Heart left ventricle (tissue), 16 donors: ENCODE measurements around the gene DRGX. TPM values are rescaled to one million over a fixed set of nuclear protein-coding genes. Genes with fewer than 3 reads are reported as not detected.

Source experiments
- ATAC-seq, 4 donors: fragments of 200-7000 bp; cut with Tn5 transposase; one replicate each; pipeline ENCODE4 v1.9.1; 2020 to 2022; ENCODE audit warnings: moderate library complexity in 4 of 4, mild to moderate bottlenecking in 3 of 4, moderate number of reproducible peaks in 1 of 4
- DNase-seq, 5 donors: peaks; one replicate each; pipeline ENCODE4 v3.0.0-alpha.2; 2020
- H3K27ac ChIP-seq, 12 donors: fragments of 200-600 bp; sonication (generic) in 4 of 12; one replicate each; pipeline versions ENCODE4 v1.5.0 to v1.8.0; 2016 to 2022; ENCODE audit warnings: mild to moderate bottlenecking in 2 of 12
- H3K27me3 ChIP-seq, 9 donors: fragments of 200-600 bp; sonication (generic) in 2 of 9; one replicate each; pipeline versions ENCODE4 v1.5.1 to v1.8.0; 2016 to 2022; ENCODE audit warnings: mild to moderate bottlenecking in 3 of 9
- H3K36me3 ChIP-seq, 9 donors: fragments of 200-600 bp; sonication (generic) in 2 of 9; one replicate each; pipeline versions ENCODE4 v1.5.0 to v1.8.0; 2018 to 2022; ENCODE audit warnings: mild to moderate bottlenecking in 2 of 9
- H3K4me1 ChIP-seq, 12 donors: fragments of 200-600 bp; sonication (generic) in 4 of 12; one replicate each; pipeline versions ENCODE4 v1.5.0 to v1.8.0; 2016 to 2022; ENCODE audit warnings: mild to moderate bottlenecking in 3 of 12
- H3K4me3 ChIP-seq, 12 donors: fragments of 200-600 bp; sonication (generic) in 4 of 12; one replicate each; pipeline versions ENCODE4 v1.5.0 to v1.8.0; 2017 to 2022; ENCODE audit warnings: mild to moderate bottlenecking in 9 of 12, moderate library complexity in 4 of 12
- H3K9me3 ChIP-seq, 12 donors: fragments of 200-600 bp; sonication (generic) in 4 of 12; one replicate each; pipeline versions ENCODE4 v1.5.0 to v1.8.0; 2016 to 2022; ENCODE audit warnings: mild to moderate bottlenecking in 1 of 12
- POLR2A ChIP-seq, 2 donors: fragments of 450-650 bp; IDR thresholded peaks; one replicate each; pipeline ENCODE4 v1.6.1; 2017; ENCODE audit warnings: antibody characterized with exemption in 2 of 2, mild to moderate bottlenecking in 2 of 2, moderate library complexity in 2 of 2
- whole genome bisulfite sequencing, 4 donors: extraction: QIAGEN DNeasy Blood & Tissue Kit in 2 of 4; methylation state at CpG; one replicate each; pipeline versions ENCODE4 v1.1.5 to v1.1.7; 2013 to 2018; 5-methylcytosine and 5-hydroxymethylcytosine counted together
- intact Hi-C, 10 donors: fragments of 100-400 bp; cut with DNase I; formaldehyde crosslinking; loops; one replicate each; pipeline versions ENCODE4 v1.11.1 to v1.14.2; 2022
- polyA plus RNA-seq, 2 donors: library from polyadenylated mRNA; stranded (reverse); fragments of 200-250 nt; gene quantifications; one replicate each; pipeline ENCODE4 v1.2.3, GENCODE V29; 2013
- total RNA-seq, 9 donors: library from RNA; depleted of rRNA in 2 of 9; stranded (reverse); fragments of >200 nt in 2 of 9; fragmentation: NEBNext Ultra II Directional in 3 of 9; extraction: Animal tissue kit (Norgen Biotek cat#: 25700) in 3 of 9; gene quantifications; one replicate each; pipeline versions ENCODE4 v1.1.0 to v1.2.4, GENCODE V29; 2016 to 2023
- TF ChIP-seq, protein P1 (sequence below), 12 donors: fragments of 200-600 bp; sonication (generic) in 4 of 12; IDR thresholded peaks; one replicate each; pipeline versions ENCODE4 v1.5.0 to v1.8.0; 2018 to 2022; ENCODE audit warnings: antibody characterized with exemption in 12 of 12, mild to moderate bottlenecking in 5 of 12
- donor health status: ischemic (EF 13 %, LVEDD 7.1; RV severe dilation, severe dysfunction).
- donor health status: healthy with polysubstance abuse.
- donor health status: DM: no; HTN: yes; CAD: no.
- donor health status: DM: no; HTN: no; CAD: no.
- donor health status: ischemic (EF 25% LVEDD 6.9; RV normal size, moderate dysfunction).
- donor health status: ischemic (EF 25% LVEDD 5.7; RV mildly dilated, moderate dysfunction).
- donor health status: healthy.
- donor health status: DM: yes; HTN: yes; CAD: no.
- donor health status: ischemic (EF 35%, LVEDD 5.7; RV mildly dilated, moderate dysfunction).
- donor health status: nonischemic (EF 11% LVEDD 7.7; RV severe dilation, severe dysfunction).
- donor health status: DM: yes; HTN: yes; CAD: no.
- donor health status: PGD.
- donor health status: ischemic (EF 29% LVEDD 5.4; RV normal size, mild dysfunction).
- donor health status: nonischemic (EF 23%, LVEDD 6.1; RV moderate dilation, normal function).

DRGX gene
- total and polyA plus RNA-seq, 11 donors: not detected

DNA sequence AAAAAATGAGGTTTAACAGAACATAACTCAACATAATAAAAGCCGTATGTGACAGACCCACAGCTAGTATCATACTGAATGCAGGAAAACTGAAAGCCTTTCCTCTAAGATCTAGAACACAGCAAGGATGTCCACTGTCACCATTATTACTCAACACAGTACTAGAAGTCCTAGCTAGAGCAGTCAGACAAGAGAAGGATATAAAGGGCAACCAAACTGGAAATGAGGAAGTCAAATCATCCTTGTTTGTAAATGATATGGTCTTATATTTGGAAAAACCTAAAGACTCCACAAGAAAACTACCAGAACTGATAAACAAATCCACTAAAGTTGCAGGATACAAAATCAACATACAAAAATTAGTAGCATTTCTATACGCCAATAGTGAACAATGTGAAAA lies 51.0 kb downstream of the DRGX start:
- Histone ChIP-seq H3K9me3 (peaks cover 0 to 4% (median under 1%) of the 10 kb centered on the region in 12 donors), H3K36me3 (no peaks in the 10 kb centered on the region), H3K27ac (no peak overlapping the region), H3K4me1 (no peaks in the 10 kb centered on the region), H3K4me3 (no peak overlapping the region), H3K27me3 (no peaks in the 10 kb centered on the region)
- no peak for DNase-seq
- 61 to 97% (median 68%) methylated on average over 2 of the region's 2 CpGs for WGBS, 4 donors
- ATAC-seq: no peak
- intact Hi-C loops: no loop called here
- TF ChIP-seq POLR2A (IDR thresholded peaks at IDR 0.05): no peak
- TF ChIP-seq, protein P1, sequence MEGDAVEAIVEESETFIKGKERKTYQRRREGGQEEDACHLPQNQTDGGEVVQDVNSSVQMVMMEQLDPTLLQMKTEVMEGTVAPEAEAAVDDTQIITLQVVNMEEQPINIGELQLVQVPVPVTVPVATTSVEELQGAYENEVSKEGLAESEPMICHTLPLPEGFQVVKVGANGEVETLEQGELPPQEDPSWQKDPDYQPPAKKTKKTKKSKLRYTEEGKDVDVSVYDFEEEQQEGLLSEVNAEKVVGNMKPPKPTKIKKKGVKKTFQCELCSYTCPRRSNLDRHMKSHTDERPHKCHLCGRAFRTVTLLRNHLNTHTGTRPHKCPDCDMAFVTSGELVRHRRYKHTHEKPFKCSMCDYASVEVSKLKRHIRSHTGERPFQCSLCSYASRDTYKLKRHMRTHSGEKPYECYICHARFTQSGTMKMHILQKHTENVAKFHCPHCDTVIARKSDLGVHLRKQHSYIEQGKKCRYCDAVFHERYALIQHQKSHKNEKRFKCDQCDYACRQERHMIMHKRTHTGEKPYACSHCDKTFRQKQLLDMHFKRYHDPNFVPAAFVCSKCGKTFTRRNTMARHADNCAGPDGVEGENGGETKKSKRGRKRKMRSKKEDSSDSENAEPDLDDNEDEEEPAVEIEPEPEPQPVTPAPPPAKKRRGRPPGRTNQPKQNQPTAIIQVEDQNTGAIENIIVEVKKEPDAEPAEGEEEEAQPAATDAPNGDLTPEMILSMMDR (IDR thresholded peaks at IDR 0.05): no peak

DNA sequence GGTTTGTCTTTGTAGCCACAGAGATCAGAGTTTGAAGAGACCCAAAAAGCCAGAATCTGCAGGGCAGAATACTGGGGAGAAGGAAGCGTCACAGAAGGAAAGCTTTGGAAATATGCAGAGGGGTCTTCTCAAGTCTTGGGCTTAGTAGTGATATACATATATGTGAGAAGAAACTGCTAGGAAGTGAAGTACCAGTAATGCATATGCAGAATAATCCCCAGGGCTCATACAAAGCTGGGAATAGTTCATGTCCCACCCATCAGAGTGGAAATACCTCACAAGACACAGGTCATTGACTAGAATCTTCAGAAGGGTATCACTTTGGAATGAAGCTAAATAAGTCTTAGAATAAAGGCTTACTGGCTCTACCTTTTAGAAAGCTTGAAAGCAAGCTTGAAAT lies 57.3 kb downstream of the DRGX start:
- H3K9me3 ChIP-seq: no peaks in the 10 kb centered on the region
- no peak overlapping the region for H3K4me3 ChIP-seq
- H3K36me3 ChIP-seq: no peaks in the 10 kb centered on the region
- TF ChIP-seq, protein P1 (IDR thresholded peaks at IDR 0.05): no peak
- TF ChIP-seq POLR2A (IDR thresholded peaks at IDR 0.05): no peak
- intact Hi-C loops: no loop called here
- no peak for ATAC-seq
- DNase-seq: no peak
- H3K4me1 ChIP-seq: no peaks in the 10 kb centered on the region
- no peaks in the 10 kb centered on the region for H3K27me3 ChIP-seq
- 88 to 96% (median 93%) methylated on average over 1 of the region's 1 CpG for WGBS, 4 donors
- no peak overlapping the region for H3K27ac ChIP-seq

DNA sequence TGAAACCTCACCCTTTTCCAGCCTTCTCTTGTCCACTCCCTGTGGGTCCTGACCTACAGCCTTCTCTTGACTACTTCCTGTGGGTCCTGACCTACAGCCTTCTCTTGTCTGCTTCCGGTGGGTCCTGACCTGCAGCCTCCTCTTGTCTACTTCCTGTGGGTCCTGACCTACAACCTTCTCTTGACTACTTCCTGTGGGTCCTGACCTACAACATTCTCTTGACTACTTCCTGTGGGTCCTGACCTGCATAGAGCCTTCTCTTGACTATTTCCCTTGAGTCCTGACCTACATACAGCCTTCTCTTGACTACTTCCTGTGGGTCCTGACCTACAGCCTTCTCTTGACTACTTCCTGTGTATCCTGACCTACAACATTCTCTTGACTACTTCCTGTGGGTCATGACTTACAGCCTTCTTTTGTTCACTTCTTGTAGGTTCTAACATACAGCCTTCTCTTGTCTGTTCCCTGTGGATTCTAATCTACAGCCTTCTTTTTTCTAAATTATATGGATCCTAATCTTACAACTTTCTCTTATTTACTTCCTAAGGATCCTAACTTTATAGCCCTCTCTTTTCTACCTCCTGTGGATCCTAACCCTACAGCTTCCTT lies 60.4 kb downstream of the DRGX start:
- H3K4me1 ChIP-seq: no peaks in the 10 kb centered on the region
- WGBS, 4 donors: 47 to 68% (median 59%) methylated on average over 1 of the region's 1 CpG
- no peak overlapping the region for H3K27ac ChIP-seq
- H3K27me3 ChIP-seq: no peaks in the 10 kb centered on the region
- ATAC-seq (no peak), DNase-seq (no peak)
- no peaks in the 10 kb centered on the region for H3K36me3 ChIP-seq
- H3K4me3 ChIP-seq: no peak overlapping the region
- no peaks in the 10 kb centered on the region for H3K9me3 ChIP-seq
- TF ChIP-seq, protein P1 (IDR thresholded peaks at IDR 0.05): no peak
- no peak for TF ChIP-seq POLR2A (IDR thresholded peaks at IDR 0.05)
- intact Hi-C loops: no loop called here

DNA sequence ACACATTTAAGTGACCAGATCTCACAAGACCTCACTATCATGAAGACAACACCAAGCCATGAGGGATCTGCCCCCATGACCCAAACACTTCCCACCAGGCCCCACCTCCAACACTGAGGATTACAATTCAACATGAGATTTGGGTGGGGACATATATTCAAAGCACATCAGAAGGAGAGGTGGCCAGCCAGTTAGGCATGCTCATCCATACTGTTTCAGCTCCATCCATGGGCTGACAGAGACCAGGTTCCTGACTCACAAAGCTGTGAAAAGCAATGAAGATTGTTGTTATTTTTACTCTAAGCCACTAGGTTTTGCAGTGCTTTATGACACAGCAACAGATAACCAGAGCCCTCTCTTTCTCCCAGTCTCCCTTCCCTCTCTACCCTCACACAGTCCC lies 60.9 kb downstream of the DRGX start:
- Histone ChIP-seq H3K4me3 (no peak overlapping the region), H3K27ac (no peak overlapping the region), H3K27me3 (no peaks in the 10 kb centered on the region), H3K36me3 (no peaks in the 10 kb centered on the region), H3K4me1 (no peaks in the 10 kb centered on the region), H3K9me3 (no peaks in the 10 kb centered on the region)
- no peak for ATAC-seq
- no peak for DNase-seq
- TF ChIP-seq POLR2A (IDR thresholded peaks at IDR 0.05): no peak
- TF ChIP-seq, protein P1 (IDR thresholded peaks at IDR 0.05): no peak
- intact Hi-C loops: no loop called here
